Inferior parietal cortex (tissue), 1 donor: ENCODE results near the gene OGT.
"Not testable (repeated sequence)": the region's sequence is repeated elsewhere in the genome, so short reads cannot be mapped to it uniquely, and the experiment has no call there.

Experiments
- DNase-seq: peaks from one replicate; pipeline ENCODE4 v3.0.0-alpha.2; 2016; ENCODE audit errors: extremely low spot score

The OGT gene

DNA sequence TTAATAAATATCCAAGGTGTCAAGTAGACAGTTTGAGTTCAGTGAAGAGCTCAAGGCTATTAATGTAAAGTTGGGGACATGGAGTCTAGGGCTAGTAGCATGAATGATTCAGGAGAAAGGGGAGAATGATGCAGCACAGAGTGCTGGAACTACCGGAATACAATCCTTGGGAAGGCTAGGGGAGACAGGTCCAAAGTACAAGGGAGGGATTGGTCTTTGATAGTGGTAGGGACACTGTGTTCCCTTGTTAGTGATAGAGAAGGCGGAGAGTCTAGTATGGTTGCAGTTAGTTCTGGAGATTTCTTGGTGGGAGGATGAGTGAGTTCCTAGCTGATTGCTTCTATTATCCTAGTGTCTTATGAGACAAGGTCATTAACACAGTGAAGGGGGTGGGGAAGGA is 54.0 kb downstream of the OGT start:
- no peak for DNase-seq

DNA sequence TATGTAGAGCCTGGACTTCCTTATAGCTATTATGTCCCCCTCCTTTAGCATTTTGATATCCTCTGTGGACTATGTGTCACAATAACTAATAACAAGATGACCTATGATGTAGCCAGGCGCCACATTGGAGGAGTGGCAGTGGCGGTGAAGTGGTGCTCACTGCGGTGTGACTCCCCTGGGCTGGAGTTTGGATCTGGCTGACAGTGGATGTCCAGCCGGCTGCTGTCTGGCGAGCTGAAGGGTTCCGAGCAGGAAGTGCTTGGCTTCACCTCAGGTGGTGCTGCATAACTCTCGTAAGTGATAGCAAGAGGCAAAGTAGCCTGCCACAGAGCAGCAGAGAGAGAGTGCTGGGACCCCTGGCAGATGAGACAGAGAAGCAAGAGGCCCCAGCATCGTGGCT is 60.3 kb downstream of the OGT start:
- not testable (repeated sequence) for DNase-seq

DNA sequence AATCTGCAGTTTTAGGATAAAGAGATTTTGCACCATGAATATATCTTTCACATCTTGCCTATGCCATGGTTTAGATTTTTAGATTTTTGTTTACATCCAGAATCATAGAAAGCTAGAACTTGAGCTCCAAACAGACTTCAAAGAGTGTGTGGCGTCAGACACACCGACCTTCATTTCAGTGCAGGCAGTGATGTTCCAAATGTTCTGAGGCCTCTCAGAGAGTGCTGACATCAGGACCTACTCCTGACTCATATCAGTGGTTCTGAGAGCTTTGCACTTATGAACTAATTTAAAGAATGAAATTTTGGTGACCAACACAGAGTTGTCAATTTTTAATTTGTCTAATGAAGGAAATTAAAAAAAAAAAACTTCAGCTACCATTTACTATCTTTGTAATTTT is 67.1 kb downstream of the OGT start:
- no peak for DNase-seq

- DNase-seq = no peak
Measured at GRCh38 chrX:71603618-71604017, 70.7 kb downstream of the OGT start.

DNA sequence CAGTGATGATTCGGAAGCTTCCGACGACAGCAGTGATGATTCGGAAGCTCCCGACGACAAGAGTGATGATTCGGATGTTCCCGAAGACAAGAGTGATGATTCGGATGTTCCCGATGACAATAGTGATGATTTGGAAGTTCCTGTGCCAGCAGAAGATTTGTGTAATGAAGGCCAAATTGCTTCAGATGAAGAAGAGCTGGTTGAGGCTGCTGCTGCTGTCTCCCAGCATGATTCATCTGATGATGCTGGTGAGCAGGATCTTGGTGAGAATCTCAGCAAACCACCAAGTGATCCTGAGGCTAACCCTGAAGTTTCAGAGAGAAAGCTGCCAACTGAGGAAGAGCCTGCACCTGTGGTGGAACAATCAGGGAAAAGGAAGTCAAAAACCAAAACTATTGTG is 71.2 kb downstream of the OGT start:
- DNase-seq = no peak

DNA sequence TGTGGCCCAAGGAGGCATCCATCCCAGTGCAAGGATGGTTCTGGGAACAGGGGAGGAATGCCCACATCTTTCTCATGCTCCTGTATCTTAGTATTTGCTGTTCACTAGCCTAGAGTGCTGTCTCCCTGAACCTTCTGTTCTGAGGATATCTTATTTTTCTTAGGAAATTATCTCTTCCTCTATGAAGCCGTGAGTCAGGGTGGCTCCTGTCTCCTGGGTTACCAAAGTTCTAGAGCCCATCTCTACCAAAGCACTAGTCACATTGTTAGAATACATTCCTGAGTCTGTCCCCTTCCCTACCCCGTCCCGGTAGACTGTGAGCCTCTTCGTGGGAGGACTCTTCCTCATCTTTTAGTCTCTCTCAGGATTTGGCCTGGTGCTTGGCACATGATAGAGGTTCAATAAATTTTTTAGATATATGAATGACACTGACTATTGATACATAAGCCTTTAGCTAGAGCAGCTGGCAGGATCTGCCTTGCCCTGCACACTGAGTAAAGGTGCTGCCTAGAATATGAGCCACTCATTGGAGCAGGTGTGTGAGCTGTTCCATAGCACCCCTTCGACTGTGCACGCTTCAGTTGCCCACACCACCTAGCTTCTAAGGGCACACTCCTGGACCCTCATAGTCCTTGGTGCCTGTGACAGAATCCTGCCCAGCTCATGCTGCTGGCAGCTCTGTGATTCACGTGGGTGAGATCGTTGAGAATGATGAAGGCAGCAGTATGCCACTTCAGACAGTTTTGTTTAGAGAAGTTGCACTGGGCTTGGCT is 72.1 kb downstream of the OGT start:
- DNase-seq = no peak

DNA sequence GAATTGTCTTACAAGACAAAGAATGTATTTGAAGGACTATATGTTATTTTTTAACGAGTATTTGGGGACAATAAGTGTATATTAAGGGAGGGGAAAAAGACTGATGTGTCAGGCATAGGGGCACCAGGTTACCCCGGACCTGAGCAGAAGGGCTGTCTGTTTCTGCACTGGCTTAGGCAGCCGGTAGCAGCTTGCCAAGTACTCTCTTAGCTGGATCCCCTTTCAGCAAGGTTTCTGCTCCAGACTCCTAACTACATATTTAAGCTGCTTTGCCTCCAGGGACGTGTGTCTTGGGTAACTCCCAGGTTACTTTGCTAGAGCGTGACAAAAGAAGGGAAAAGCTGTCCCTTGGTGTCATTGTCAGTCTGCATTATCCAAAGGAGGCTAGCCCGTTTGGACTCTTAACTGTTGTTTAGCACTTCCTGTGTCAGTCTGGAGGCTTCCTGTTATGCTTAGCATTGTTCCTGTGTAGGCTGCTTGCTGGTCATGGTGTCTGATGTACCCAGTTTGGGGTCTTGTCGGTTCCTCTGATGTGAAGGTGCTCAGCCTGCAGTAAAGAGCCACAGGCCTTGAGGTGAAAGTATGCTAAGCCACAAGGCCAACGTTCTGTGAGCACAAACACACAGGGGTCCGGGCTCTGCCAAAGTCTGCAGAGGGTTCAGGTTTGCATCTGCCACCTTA is 73.8 kb downstream of the OGT start:
- no peak for DNase-seq

GRCh38 chrX:71607488-71607887 is 74.6 kb downstream of the OGT start:
- no peak for DNase-seq

DNA sequence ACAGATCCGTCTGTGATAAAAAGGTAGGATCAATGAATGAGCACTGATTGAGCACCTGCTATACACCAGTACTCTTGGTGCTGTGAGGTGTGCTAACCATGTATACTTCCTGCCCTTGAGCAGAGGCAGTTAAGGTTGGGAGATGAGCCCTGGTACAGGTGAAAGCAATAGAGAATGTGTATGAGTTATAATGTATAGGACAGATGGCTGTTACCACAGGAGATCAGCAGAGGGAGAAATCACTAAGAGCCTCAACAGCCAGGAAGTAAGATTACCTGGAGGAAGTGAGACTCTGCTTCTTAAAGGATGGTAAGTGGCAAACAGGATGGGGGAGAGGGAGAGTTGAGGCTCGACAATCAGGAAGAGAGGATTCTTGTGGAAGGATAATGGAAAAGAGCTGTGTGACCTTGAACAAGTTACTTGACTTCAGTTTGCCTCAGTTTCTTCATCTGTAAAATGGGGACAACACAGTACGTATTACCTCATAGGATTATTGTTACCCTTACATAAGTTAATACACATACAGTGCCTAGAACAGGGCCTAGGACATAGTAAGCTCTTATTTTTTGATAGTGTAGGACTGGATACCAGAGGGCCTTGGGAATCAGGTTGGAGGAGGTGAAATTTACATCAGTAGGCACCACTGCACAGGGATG is 76.3 kb downstream of the OGT start:
- no peak for DNase-seq

- not testable (repeated sequence) for DNase-seq
Measured at GRCh38 chrX:71611736-71612135, 78.8 kb downstream of the OGT start.

DNA sequence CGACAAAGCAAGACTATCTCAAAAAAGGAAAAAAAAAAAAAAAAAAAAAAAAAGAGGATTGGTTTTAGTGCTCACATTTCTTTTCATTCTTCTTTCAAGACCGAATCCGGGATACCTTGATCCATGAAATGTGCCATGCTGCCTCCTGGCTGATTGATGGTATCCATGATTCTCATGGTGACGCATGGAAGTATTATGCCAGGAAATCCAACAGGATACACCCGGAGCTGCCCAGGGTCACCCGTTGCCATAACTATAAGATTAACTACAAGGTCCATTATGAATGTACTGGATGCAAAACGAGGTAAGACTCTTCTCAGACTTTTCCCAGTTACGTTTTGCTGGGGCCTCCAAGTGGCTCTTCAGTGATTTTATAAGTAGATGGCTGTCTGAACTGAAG is 79.4 kb downstream of the OGT start:
- no peak for DNase-seq

- DNase-seq = no peak
Measured at GRCh38 chrX:71615056-71615455, 82.2 kb downstream of the OGT start.

- no peak for DNase-seq
Measured at GRCh38 chrX:71615954-71616353, 83.0 kb downstream of the OGT start.

DNA sequence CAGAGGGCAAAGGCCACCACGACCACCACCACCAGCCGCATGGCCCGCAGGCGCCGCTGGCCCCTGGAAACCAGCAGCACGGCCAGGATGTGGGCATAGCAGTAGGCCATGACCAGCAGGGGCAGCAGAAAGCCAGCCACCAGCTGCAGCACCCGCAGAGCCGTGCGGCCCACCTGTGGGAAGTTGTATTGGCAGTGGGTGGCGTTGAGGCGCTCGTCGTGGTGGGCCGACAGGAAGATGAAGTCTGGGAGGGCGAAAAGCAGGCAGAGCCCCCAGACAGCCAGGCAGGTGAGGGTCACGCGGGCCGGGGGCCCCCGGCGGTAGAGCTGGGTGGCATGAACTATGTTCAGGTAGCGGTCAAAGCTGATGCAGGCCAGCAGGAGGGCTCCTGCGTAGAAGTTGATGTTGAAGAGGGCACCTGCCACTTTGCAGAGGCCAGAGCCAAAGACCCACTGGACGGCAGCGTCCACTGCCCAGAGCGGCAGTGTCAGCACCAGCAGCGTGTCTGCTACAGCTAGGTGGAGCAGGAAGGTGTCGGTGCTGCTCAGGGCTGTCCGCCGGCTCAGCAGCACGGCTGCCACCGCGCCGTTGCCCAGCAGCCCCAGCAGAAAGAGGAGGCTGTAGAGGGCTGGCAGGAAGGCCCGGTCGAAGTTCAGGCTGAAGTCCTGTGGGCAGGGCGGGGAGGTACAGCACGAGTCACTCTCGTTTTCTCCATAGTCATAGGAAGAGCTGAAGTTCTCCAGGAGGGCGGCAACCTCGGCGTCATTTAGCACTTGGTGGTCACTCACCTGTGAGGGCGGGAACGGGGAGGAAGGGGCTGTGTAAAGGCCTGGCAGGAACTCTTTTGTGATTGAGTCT is 84.0 kb downstream of the OGT start:
- no peak for DNase-seq

DNA sequence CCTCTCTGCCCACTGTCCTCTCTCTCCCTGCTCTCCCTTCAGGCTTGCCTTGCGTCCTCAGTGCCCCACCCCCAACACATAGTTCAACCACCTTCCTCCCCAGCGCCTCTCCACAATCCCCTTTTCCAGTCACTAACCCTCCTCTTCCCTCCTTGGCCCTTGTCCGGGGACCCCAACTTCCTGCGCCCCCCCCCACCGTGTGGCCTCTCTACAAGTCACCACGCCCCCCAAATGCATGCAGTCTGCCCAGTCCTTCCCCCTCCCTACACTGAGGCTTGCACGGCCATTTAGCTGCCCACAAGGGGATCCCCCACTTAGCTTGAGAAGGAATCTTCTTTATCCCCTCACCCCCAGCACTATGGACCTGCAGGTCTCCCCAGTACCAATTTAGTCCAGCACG is 84.8 kb downstream of the OGT start:
- no peak for DNase-seq

DNA sequence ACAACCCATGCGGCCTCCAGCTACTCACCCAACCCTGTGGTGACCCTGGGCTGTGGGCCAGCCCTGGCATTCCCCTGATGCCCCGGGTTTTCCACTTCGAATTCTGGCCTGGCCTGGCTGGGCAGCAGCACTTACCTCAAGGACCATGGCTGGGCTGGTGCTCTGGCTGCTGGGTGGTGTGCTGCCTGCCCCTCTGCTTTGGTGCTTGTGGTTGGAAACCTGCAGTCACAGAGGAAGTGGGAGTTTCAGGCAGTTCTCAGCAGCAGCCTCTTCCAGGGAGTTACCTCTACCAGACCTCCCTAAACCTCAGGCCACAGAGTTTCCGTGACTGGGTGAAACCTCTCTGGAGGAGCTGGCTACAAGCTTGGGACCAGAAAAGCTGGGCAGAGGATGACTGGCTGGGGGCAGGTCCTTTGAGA is 85.4 kb downstream of the OGT start, which contains the start of gene CXCR3:
CXCR3 (minus strand) TSS at position 209 of the 419 bp plus-strand sequence; CDS start at position 147, 62 bp downstream.
- no peak for DNase-seq

GRCh38 chrX:71618787-71619186 is 85.9 kb downstream of the OGT start:
- no peak for DNase-seq

- no peak for DNase-seq
Measured at GRCh38 chrX:71619193-71619592, 86.3 kb downstream of the OGT start.

GRCh38 chrX:71619986-71620385 is 87.1 kb downstream of the OGT start:
- no peak for DNase-seq

- no peak for DNase-seq
Measured at GRCh38 chrX:71621603-71622002, 88.7 kb downstream of the OGT start.

- no peak for DNase-seq
Measured at GRCh38 chrX:71622032-71622575, 89.2 kb downstream of the OGT start.
